ENCODE results near the gene NUP153.

The NUP153 gene

GRCh38 chr6:17700421-17701416 lies 6.0 kb downstream of the NUP153 start:
- H3K27me3 ChIP-seq (ENCODE audit: insufficient read depth, low read depth): no peaks in the 10 kb centered on the region
- no peak overlapping the region for H3K4me2 ChIP-seq
- H3K4me3 ChIP-seq (IDR thresholded peaks at IDR 0.05; ENCODE audit: insufficient read depth, low read depth, low read length): no peak overlapping the region
- H3K4me1 ChIP-seq (ENCODE audit: low read depth, poor library complexity, severe bottlenecking): peaks cover 58% of the 10 kb centered on the region
- H2AFZ ChIP-seq (ENCODE audit: low read depth): no peak overlapping the region
- H3K79me2 ChIP-seq (ENCODE audit: insufficient read depth, low read depth): peaks cover 99% of the 10 kb centered on the region
- peaks cover 51% of the 10 kb centered on the region for H4K20me1 ChIP-seq (ENCODE audit: insufficient read depth)
- no peak overlapping the region for H3K9ac ChIP-seq
- H3K27ac ChIP-seq: no peak overlapping the region
- no peak for TF ChIP-seq CTCF (conservative IDR thresholded peaks at IDR 0.05; ENCODE audit: low read depth, low read length)
- no peaks in the 10 kb centered on the region for H3K36me3 ChIP-seq (ENCODE audit: insufficient read depth)

DNA sequence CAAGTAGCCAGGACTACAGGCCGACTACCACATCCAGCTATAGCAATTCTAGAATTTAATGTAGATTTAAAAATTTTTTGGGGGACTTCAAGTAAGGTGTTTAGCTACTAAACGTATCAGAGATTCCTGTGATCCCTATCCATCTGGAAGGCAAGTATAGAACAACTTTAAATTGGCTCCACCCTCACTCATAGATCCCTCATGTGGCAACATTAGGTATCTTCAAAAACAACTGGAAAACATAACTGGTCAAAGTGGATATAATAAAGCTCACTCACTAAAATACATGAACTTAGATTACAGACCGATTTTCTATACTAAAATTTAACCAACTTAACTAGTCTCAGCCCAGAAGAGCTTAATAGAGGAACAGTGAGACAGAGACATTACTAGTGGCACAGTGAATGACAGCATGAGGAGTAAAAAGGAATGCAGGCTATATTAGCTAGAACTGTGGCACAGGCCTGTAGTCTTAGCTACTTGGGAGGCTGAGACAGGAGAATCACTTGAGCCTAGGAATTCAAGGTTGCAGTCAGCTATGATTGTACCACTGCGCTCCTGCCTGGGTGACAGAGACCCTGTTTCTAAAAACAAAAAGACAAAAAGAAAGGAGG lies 14.7 kb downstream of the NUP153 start:
- peaks cover 19% of the 10 kb centered on the region for H3K4me1 ChIP-seq (ENCODE audit: low read depth, poor library complexity, severe bottlenecking)
- H3K4me2 ChIP-seq: no peak overlapping the region
- H3K9ac ChIP-seq: no peak overlapping the region
- H3K36me3 ChIP-seq (ENCODE audit: insufficient read depth): peaks cover 6% of the 10 kb centered on the region; the same call in 1 of the 2 replicates
- H3K27ac ChIP-seq: no peak overlapping the region
- H3K4me3 ChIP-seq (IDR thresholded peaks at IDR 0.05; ENCODE audit: insufficient read depth, low read depth, low read length): no peak overlapping the region
- no peaks in the 10 kb centered on the region for H3K27me3 ChIP-seq (ENCODE audit: insufficient read depth, low read depth)
- peaks cover 100% of the 10 kb centered on the region for H3K79me2 ChIP-seq (ENCODE audit: insufficient read depth, low read depth)
- no peak for TF ChIP-seq CTCF (conservative IDR thresholded peaks at IDR 0.05; ENCODE audit: low read depth, low read length)
- H2AFZ ChIP-seq (ENCODE audit: low read depth): no peak overlapping the region
- H4K20me1 ChIP-seq (ENCODE audit: insufficient read depth): peaks cover 82% of the 10 kb centered on the region

- no peak overlapping the region for H3K4me3 ChIP-seq (IDR thresholded peaks at IDR 0.05; ENCODE audit: insufficient read depth, low read depth, low read length)
- H3K4me1 ChIP-seq (ENCODE audit: low read depth, poor library complexity, severe bottlenecking): peaks cover 3% of the 10 kb centered on the region
- no peak overlapping the region for H2AFZ ChIP-seq (ENCODE audit: low read depth)
- TF ChIP-seq CTCF (conservative IDR thresholded peaks at IDR 0.05; ENCODE audit: low read depth, low read length): no peak
- H4K20me1 ChIP-seq (ENCODE audit: insufficient read depth): peaks cover 84% of the 10 kb centered on the region
- H3K27me3 ChIP-seq (ENCODE audit: insufficient read depth, low read depth): no peaks in the 10 kb centered on the region
- H3K4me2 ChIP-seq: no peak overlapping the region
- no peak overlapping the region for H3K9ac ChIP-seq
- no peak overlapping the region for H3K27ac ChIP-seq
- H3K36me3 ChIP-seq (ENCODE audit: insufficient read depth): peaks cover 6% of the 10 kb centered on the region; the same call in 1 of the 2 replicates
- H3K79me2 ChIP-seq (ENCODE audit: insufficient read depth, low read depth): peaks cover 98% of the 10 kb centered on the region
Measured at GRCh38 chr6:17688481-17688880, 18.2 kb downstream of the NUP153 start.

- peaks cover 98% of the 10 kb centered on the region for H3K79me2 ChIP-seq (ENCODE audit: insufficient read depth, low read depth)
- H3K9ac ChIP-seq: no peak overlapping the region
- H3K27ac ChIP-seq: no peak overlapping the region
- H3K4me2 ChIP-seq: no peak overlapping the region
- TF ChIP-seq CTCF (conservative IDR thresholded peaks at IDR 0.05; ENCODE audit: low read depth, low read length): no peak
- no peaks in the 10 kb centered on the region for H3K27me3 ChIP-seq (ENCODE audit: insufficient read depth, low read depth)
- H3K4me1 ChIP-seq (ENCODE audit: low read depth, poor library complexity, severe bottlenecking): peaks cover 3% of the 10 kb centered on the region
- H4K20me1 ChIP-seq (ENCODE audit: insufficient read depth): peaks cover 83% of the 10 kb centered on the region
- H3K36me3 ChIP-seq (ENCODE audit: insufficient read depth): peaks cover 6% of the 10 kb centered on the region; the same call in 1 of the 2 replicates
- H3K4me3 ChIP-seq (IDR thresholded peaks at IDR 0.05; ENCODE audit: insufficient read depth, low read depth, low read length): no peak overlapping the region
- no peak overlapping the region for H2AFZ ChIP-seq (ENCODE audit: low read depth)
Measured at GRCh38 chr6:17687136-17687535, 19.6 kb downstream of the NUP153 start.

Measured in KMS-11 (cell line).